ENCODE results near the gene GARIN6. TPM values are rescaled to one million over a fixed set of nuclear protein-coding genes. Genes with fewer than 3 reads are reported as not detected.

Gene GARIN6
- not detected for polyA plus RNA-seq (2013, experiment 1 of 2)
- not detected for polyA plus RNA-seq (2013, experiment 2 of 2)

DNA sequence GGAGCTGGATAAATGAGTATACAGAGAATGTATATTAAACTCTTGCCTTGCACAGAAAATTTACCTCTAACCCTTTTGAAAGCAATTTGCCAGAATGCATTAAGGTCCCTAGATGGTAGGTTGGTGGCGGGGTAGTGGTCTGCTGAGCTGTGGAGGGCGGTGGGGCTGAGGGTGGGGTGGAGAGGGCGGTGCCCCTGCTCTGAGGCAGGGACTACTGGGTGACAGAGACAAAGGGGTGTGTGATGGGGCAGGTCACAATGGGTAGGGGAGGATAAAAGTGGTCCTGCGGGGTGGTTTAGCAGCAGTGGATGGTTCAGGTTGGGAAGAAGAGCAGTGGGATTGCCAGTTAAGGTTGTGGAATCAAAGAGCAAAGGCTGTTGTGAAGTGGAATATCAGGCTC lies at the start of gene GARIN6:
Gene GARIN6 (plus strand): TSS at position 301 of the 400 bp plus-strand sequence. CDS start 422 bp downstream, outside the sequence.
- H3K18ac ChIP-seq (ENCODE audit: low read length): no peak within 1 kb of the TSS
- no peak within 1 kb of the TSS for H3K4me2 ChIP-seq (ENCODE audit: low read length)
- H3K23ac ChIP-seq (ENCODE audit: low read length): no peak within 1 kb of the TSS
- no peak within 1 kb of the TSS for H2BK120ac ChIP-seq (ENCODE audit: low read depth, low read length)
- no peaks in the 10 kb centered on the region for H3K27me3 ChIP-seq (ENCODE audit: insufficient read depth, low read length, poor library complexity)
- H2BK5ac ChIP-seq (ENCODE audit: low read length): no peak within 1 kb of the TSS
- H4K5ac ChIP-seq (ENCODE audit: low read length): no peak within 1 kb of the TSS
- DNase-seq: no peak
- no peaks in the 10 kb centered on the region for H3K79me2 ChIP-seq (ENCODE audit: control insufficient read depth, insufficient read depth, low read length)
- H3K4me3 ChIP-seq (ENCODE audit: low read length): no peak within 1 kb of the TSS
- no CpG with 5 or more reads among the region's 4 CpGs for WGBS (ENCODE audit: extremely low coverage, insufficient coverage, low lambda C conversion rate)
- no peaks in the 10 kb centered on the region for H3K79me1 ChIP-seq (ENCODE audit: low read length)
- no peak within 1 kb of the TSS for H3K27ac ChIP-seq (ENCODE audit: low read depth, low read length)
- no peak within 1 kb of the TSS for H2BK15ac ChIP-seq (replicated peaks; ENCODE audit: low read depth)
- H3K4ac ChIP-seq (ENCODE audit: low read depth, low read length): no peak within 1 kb of the TSS
- H3K56ac ChIP-seq (ENCODE audit: low read length): no peak within 1 kb of the TSS
- no peaks in the 10 kb centered on the region for H3K36me3 ChIP-seq (ENCODE audit: control insufficient read depth, insufficient read depth, low read length)
- H4K8ac ChIP-seq (ENCODE audit: low read depth, low read length): no peak within 1 kb of the TSS
- no peak within 1 kb of the TSS for H2AK5ac ChIP-seq (ENCODE audit: low read length)
- no peak within 1 kb of the TSS for H3K9ac ChIP-seq (ENCODE audit: low read length)
- H3K4me1 ChIP-seq (ENCODE audit: control insufficient read depth, low read depth, low read length): no peaks in the 10 kb centered on the region

GRCh38 chr12:99598785-99599184 lies 48.8 kb upstream of the GARIN6 start:
- no peak for DNase-seq
- H3K4ac ChIP-seq (ENCODE audit: low read depth, low read length): no peak overlapping the region
- H3K18ac ChIP-seq (ENCODE audit: low read length): no peak overlapping the region
- no peaks in the 10 kb centered on the region for H3K79me2 ChIP-seq (ENCODE audit: control insufficient read depth, insufficient read depth, low read length)
- no peak overlapping the region for H3K27ac ChIP-seq (ENCODE audit: low read depth, low read length)
- H2BK15ac ChIP-seq (replicated peaks; ENCODE audit: low read depth): peak overlapping the region; percentile 7
- H3K9ac ChIP-seq (ENCODE audit: low read length): no peak overlapping the region
- WGBS (ENCODE audit: extremely low coverage, insufficient coverage, low lambda C conversion rate): no CpG with 5 or more reads among the region's 2 CpGs
- no peak overlapping the region for H3K4me3 ChIP-seq (ENCODE audit: low read length)
- H3K27me3 ChIP-seq (ENCODE audit: insufficient read depth, low read length, poor library complexity): no peaks in the 10 kb centered on the region
- H2AK5ac ChIP-seq (ENCODE audit: low read length): no peak overlapping the region
- no peak overlapping the region for H3K56ac ChIP-seq (ENCODE audit: low read length)
- no peak overlapping the region for H4K8ac ChIP-seq (ENCODE audit: low read depth, low read length)
- H3K4me1 ChIP-seq (ENCODE audit: control insufficient read depth, low read depth, low read length): no peaks in the 10 kb centered on the region
- no peaks in the 10 kb centered on the region for H3K36me3 ChIP-seq (ENCODE audit: control insufficient read depth, insufficient read depth, low read length)
- no peaks in the 10 kb centered on the region for H3K79me1 ChIP-seq (ENCODE audit: low read length)
- H2BK120ac ChIP-seq (ENCODE audit: low read depth, low read length): no peak overlapping the region
- H4K5ac ChIP-seq (ENCODE audit: low read length): no peak overlapping the region
- no peak overlapping the region for H2BK5ac ChIP-seq (ENCODE audit: low read length)
- no peak overlapping the region for H3K4me2 ChIP-seq (ENCODE audit: low read length)
- H3K23ac ChIP-seq (ENCODE audit: low read length): no peak overlapping the region

DNA sequence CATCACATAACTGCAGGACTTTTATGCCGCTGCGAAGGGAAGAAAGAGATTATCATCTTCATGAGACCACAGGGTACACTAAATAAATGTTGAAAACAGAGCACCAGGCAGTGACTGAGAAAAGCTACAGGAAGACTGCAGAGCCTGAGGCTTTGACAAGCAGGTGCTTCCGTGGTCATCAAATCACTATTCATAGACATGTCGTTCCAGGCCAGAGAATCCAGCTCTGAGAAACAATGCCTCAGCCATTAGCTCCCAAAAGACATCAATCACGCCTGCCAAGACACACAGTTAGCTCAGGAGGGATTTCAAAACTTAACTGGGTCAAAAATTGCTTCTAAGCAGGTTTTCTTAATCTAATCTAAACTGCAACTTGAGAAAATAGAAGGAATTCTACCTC lies 47.2 kb upstream of the GARIN6 start:
- Histone ChIP-seq H2BK5ac (ENCODE audit: low read length) (no peak overlapping the region), H3K4ac (ENCODE audit: low read depth, low read length) (no peak overlapping the region), H3K27me3 (ENCODE audit: insufficient read depth, low read length, poor library complexity) (no peaks in the 10 kb centered on the region), H4K5ac (ENCODE audit: low read length) (no peak overlapping the region), H3K79me2 (ENCODE audit: control insufficient read depth, insufficient read depth, low read length) (no peaks in the 10 kb centered on the region), H3K36me3 (ENCODE audit: control insufficient read depth, insufficient read depth, low read length) (no peaks in the 10 kb centered on the region), H3K4me1 (ENCODE audit: control insufficient read depth, low read depth, low read length) (no peaks in the 10 kb centered on the region), H3K27ac (ENCODE audit: low read depth, low read length) (no peak overlapping the region), H4K8ac (ENCODE audit: low read depth, low read length) (no peak overlapping the region), H3K79me1 (ENCODE audit: low read length) (no peaks in the 10 kb centered on the region), H2BK15ac (replicated peaks; ENCODE audit: low read depth) (no peak overlapping the region), H3K18ac (ENCODE audit: low read length) (no peak overlapping the region), H3K4me2 (ENCODE audit: low read length) (no peak overlapping the region), H2BK120ac (ENCODE audit: low read depth, low read length) (no peak overlapping the region), H3K4me3 (ENCODE audit: low read length) (no peak overlapping the region), H3K56ac (ENCODE audit: low read length) (no peak overlapping the region), H2AK5ac (ENCODE audit: low read length) (no peak overlapping the region), H3K23ac (ENCODE audit: low read length) (no peak overlapping the region), H3K9ac (ENCODE audit: low read length) (no peak overlapping the region)
- no CpG with 5 or more reads among the region's 5 CpGs for WGBS (ENCODE audit: extremely low coverage, insufficient coverage, low lambda C conversion rate)
- DNase-seq: no peak

- H3K4me1 ChIP-seq (ENCODE audit: control insufficient read depth, low read depth, low read length): no peaks in the 10 kb centered on the region
- H2BK5ac ChIP-seq (ENCODE audit: low read length): no peak overlapping the region
Observed at GRCh38 chr12:99609455-99610181, 37.9 kb upstream of the GARIN6 start.

GRCh38 chr12:99611117-99611516 lies 36.4 kb upstream of the GARIN6 start:
- Histone ChIP-seq H3K4ac (ENCODE audit: low read depth, low read length) (no peak overlapping the region), H3K36me3 (ENCODE audit: control insufficient read depth, insufficient read depth, low read length) (no peaks in the 10 kb centered on the region), H2BK5ac (ENCODE audit: low read length) (no peak overlapping the region), H3K4me2 (ENCODE audit: low read length) (no peak overlapping the region), H3K79me2 (ENCODE audit: control insufficient read depth, insufficient read depth, low read length) (no peaks in the 10 kb centered on the region), H3K4me1 (ENCODE audit: control insufficient read depth, low read depth, low read length) (no peaks in the 10 kb centered on the region), H2BK15ac (replicated peaks; ENCODE audit: low read depth) (no peak overlapping the region), H3K27ac (ENCODE audit: low read depth, low read length) (no peak overlapping the region), H3K79me1 (ENCODE audit: low read length) (no peaks in the 10 kb centered on the region), H3K27me3 (ENCODE audit: insufficient read depth, low read length, poor library complexity) (no peaks in the 10 kb centered on the region), H4K8ac (ENCODE audit: low read depth, low read length) (no peak overlapping the region), H4K5ac (ENCODE audit: low read length) (no peak overlapping the region), H3K56ac (ENCODE audit: low read length) (no peak overlapping the region), H3K18ac (ENCODE audit: low read length) (no peak overlapping the region), H3K4me3 (ENCODE audit: low read length) (no peak overlapping the region), H3K9ac (ENCODE audit: low read length) (no peak overlapping the region), H3K23ac (ENCODE audit: low read length) (no peak overlapping the region), H2AK5ac (ENCODE audit: low read length) (no peak overlapping the region), H2BK120ac (ENCODE audit: low read depth, low read length) (no peak overlapping the region)
- WGBS (ENCODE audit: extremely low coverage, insufficient coverage, low lambda C conversion rate): 100% methylated on average over 2 of the region's 3 CpGs
- DNase-seq: peak; percentile 47

More at GRCh38 chr12:99609455-99610181, 37.9 kb upstream of the GARIN6 start:
- Histone ChIP-seq H3K56ac (ENCODE audit: low read length) (no peak overlapping the region), H4K5ac (ENCODE audit: low read length) (no peak overlapping the region), H2BK120ac (ENCODE audit: low read depth, low read length) (no peak overlapping the region), H3K18ac (ENCODE audit: low read length) (no peak overlapping the region), H3K36me3 (ENCODE audit: control insufficient read depth, insufficient read depth, low read length) (no peaks in the 10 kb centered on the region), H3K4me3 (ENCODE audit: low read length) (no peak overlapping the region), H3K9ac (ENCODE audit: low read length) (no peak overlapping the region), H3K4ac (ENCODE audit: low read depth, low read length) (no peak overlapping the region), H3K27ac (ENCODE audit: low read depth, low read length) (no peak overlapping the region), H2AK5ac (ENCODE audit: low read length) (no peak overlapping the region), H4K8ac (ENCODE audit: low read depth, low read length) (no peak overlapping the region), H3K79me1 (ENCODE audit: low read length) (no peaks in the 10 kb centered on the region), H3K4me2 (ENCODE audit: low read length) (no peak overlapping the region), H3K79me2 (ENCODE audit: control insufficient read depth, insufficient read depth, low read length) (no peaks in the 10 kb centered on the region), H3K23ac (ENCODE audit: low read length) (no peak overlapping the region), H3K27me3 (ENCODE audit: insufficient read depth, low read length, poor library complexity) (no peaks in the 10 kb centered on the region), H2BK15ac (replicated peaks; ENCODE audit: low read depth) (no peak overlapping the region)
- no CpG with 5 or more reads among the region's 7 CpGs for WGBS (ENCODE audit: extremely low coverage, insufficient coverage, low lambda C conversion rate)
- DNase-seq: peak; percentile 12

GRCh38 chr12:99611599-99611998 lies 36.0 kb upstream of the GARIN6 start:
- Histone ChIP-seq H3K4me2 (ENCODE audit: low read length) (no peak overlapping the region), H3K27ac (ENCODE audit: low read depth, low read length) (no peak overlapping the region), H3K79me2 (ENCODE audit: control insufficient read depth, insufficient read depth, low read length) (no peaks in the 10 kb centered on the region), H3K4me3 (ENCODE audit: low read length) (no peak overlapping the region), H3K4me1 (ENCODE audit: control insufficient read depth, low read depth, low read length) (no peaks in the 10 kb centered on the region), H4K8ac (ENCODE audit: low read depth, low read length) (no peak overlapping the region), H3K9ac (ENCODE audit: low read length) (no peak overlapping the region), H3K27me3 (ENCODE audit: insufficient read depth, low read length, poor library complexity) (no peaks in the 10 kb centered on the region), H3K79me1 (ENCODE audit: low read length) (no peaks in the 10 kb centered on the region), H3K4ac (ENCODE audit: low read depth, low read length) (no peak overlapping the region), H2BK120ac (ENCODE audit: low read depth, low read length) (no peak overlapping the region), H3K23ac (ENCODE audit: low read length) (no peak overlapping the region), H3K56ac (ENCODE audit: low read length) (no peak overlapping the region), H3K18ac (ENCODE audit: low read length) (no peak overlapping the region), H4K5ac (ENCODE audit: low read length) (no peak overlapping the region), H2AK5ac (ENCODE audit: low read length) (no peak overlapping the region), H2BK15ac (replicated peaks; ENCODE audit: low read depth) (no peak overlapping the region), H3K36me3 (ENCODE audit: control insufficient read depth, insufficient read depth, low read length) (no peaks in the 10 kb centered on the region), H2BK5ac (ENCODE audit: low read length) (no peak overlapping the region)
- peak; percentile 3 for DNase-seq
- WGBS (ENCODE audit: extremely low coverage, insufficient coverage, low lambda C conversion rate): no CpG with 5 or more reads among the region's 3 CpGs
